Caco-2 (cell line): ENCODE results near the gene CSMD2. TPM values are rescaled to one million over a fixed set of nuclear protein-coding genes. Genes with fewer than 3 reads are reported as not detected.

ENCODE experiments used
- BruUV-seq: library from RNA; stranded (reverse); fragments of 400-500 nt; replicated peaks from 2 replicates; lab custom pipeline; 2021; lab: Mats Ljungman, UMichigan
- CTCF ChIA-PET: fragments of 300-600 bp; sonication (Branson Sonifier 250); formaldehyde crosslinking; loops from one replicate; lab custom pipeline; 2022; ENCODE audit warnings: antibody characterized with exemption; lab: Charles Lee
- POLR2A ChIA-PET: fragments of 300-600 bp; sonication (Branson Sonifier 250); formaldehyde crosslinking; loops from one replicate; lab custom pipeline; 2022; ENCODE audit warnings: antibody characterized with exemption; lab: Charles Lee
- DNase-seq, 2 experiments: peaks; one replicate each; pipeline versions ENCODE4 v3.0.0 to v3.0.0-alpha.2; 2020 to 2022
- H3K27me3 ChIP-seq: replicated peaks from 2 replicates; pipeline ENCODE4 v1.6.0; 2011; ENCODE audit warnings: low read length; ENCODE audit not compliant: control insufficient read depth, insufficient read depth
- H3K36me3 ChIP-seq: 2 replicates; pipeline ENCODE4 v1.5.1; 2011; ENCODE audit warnings: low read length; ENCODE audit not compliant: control insufficient read depth, insufficient read depth
- H3K4me1 ChIP-seq: fragments of 250-450 bp; sonication (Bioruptor Pico); 2 replicates; pipeline ENCODE4 v1.5.1; 2020; ENCODE audit warnings: mild to moderate bottlenecking
- H3K4me3 ChIP-seq: 2 replicates; pipeline ENCODE4 v1.5.1; 2011; ENCODE audit warnings: low read depth, mild to moderate bottlenecking, control low read depth, low read length
- H3K9me3 ChIP-seq: fragments of 250-450 bp; sonication (Bioruptor Pico); 2 replicates; pipeline ENCODE4 v1.5.1; 2020; ENCODE audit warnings: mild to moderate bottlenecking, moderate library complexity
- H3K27ac Mint-ChIP-seq: one replicate; pipeline ENCODE4 v1.8.0; 2022; ENCODE audit warnings: mixed read lengths; ENCODE audit not compliant: unreplicated experiment
- H3K27me3 Mint-ChIP-seq: one replicate; pipeline ENCODE4 v1.8.0; 2022; ENCODE audit warnings: mixed read lengths; ENCODE audit not compliant: insufficient read depth, unreplicated experiment
- H3K36me3 Mint-ChIP-seq: one replicate; pipeline ENCODE4 v1.8.0; 2022; ENCODE audit warnings: mild to moderate bottlenecking, mixed read lengths; ENCODE audit not compliant: insufficient read depth, unreplicated experiment
- H3K4me1 Mint-ChIP-seq: one replicate; pipeline ENCODE4 v1.8.0; 2022; ENCODE audit warnings: low read depth, mixed read lengths; ENCODE audit not compliant: unreplicated experiment
- H3K4me3 Mint-ChIP-seq: one replicate; pipeline ENCODE4 v1.8.0; 2022; ENCODE audit warnings: mild to moderate bottlenecking, moderate library complexity, mixed read lengths; ENCODE audit not compliant: unreplicated experiment
- H3K9me3 Mint-ChIP-seq: one replicate; pipeline ENCODE4 v1.8.0; 2022; ENCODE audit warnings: mixed read lengths; ENCODE audit not compliant: unreplicated experiment
- intact Hi-C: fragments of 100-400 bp; cut with micrococcal nuclease; formaldehyde crosslinking; loops from one replicate; pipeline ENCODE4 v1.10.0; 2022; ENCODE audit not compliant: unreplicated experiment
- total RNA-seq: library from RNA; stranded (reverse); gene quantifications from 2 replicates; pipeline ENCODE4 v1.2.3, GENCODE V29; 2022
- TF ChIP-seq, protein P1 (sequence below), 2 experiments: fragments of 200-600 bp in 1 of 2; IDR thresholded peaks; 1 replicate in 1 of 2; 2 replicates in 1 of 2; pipeline versions ENCODE4 v1.5.1 to v1.8.0; 2011 to 2022; ENCODE audit warnings: antibody characterized with exemption in 1 of 2, control low read depth in 1 of 2, inconsistent platforms in 1 of 2, low read depth in 1 of 2, low read length in 1 of 2, mild to moderate bottlenecking in 1 of 2, moderate library complexity in 1 of 2; ENCODE audit not compliant: insufficient read depth in 1 of 2, severe bottlenecking in 1 of 2, unreplicated experiment in 1 of 2

The CSMD2 gene
- total RNA-seq, 1 experiment from 2014 or later, result not detected

DNA sequence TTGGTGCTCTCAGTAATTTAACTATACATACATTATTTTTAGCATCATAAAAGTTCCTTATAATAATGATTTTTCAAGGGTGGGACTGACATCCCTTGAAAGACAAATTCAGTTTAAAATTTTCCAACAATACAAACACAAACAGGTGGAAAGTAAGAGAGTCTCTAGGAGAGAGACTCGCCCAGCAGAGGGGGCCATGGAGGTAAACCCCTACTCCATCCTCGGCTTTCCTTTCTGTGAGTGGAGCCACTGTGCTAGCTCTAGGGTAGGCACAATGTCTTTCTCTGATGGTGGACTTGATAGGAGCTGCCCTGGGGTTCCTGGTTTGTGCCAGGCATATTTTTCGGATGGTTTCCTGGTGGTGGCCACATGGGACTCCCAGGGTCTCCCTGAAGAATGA, 8.3 kb downstream of the CSMD2 start:
- Histone ChIP-seq H3K4me3 (no peak overlapping the region), H3K36me3 (no peaks in the 10 kb centered on the region), H3K27me3 (no peaks in the 10 kb centered on the region), H3K4me1 (no peaks in the 10 kb centered on the region), H3K9me3 (no peaks in the 10 kb centered on the region)
- peaks cover 27% of the 10 kb centered on the region for H3K27me3 Mint-ChIP-seq
- TF ChIP-seq, protein P1, sequence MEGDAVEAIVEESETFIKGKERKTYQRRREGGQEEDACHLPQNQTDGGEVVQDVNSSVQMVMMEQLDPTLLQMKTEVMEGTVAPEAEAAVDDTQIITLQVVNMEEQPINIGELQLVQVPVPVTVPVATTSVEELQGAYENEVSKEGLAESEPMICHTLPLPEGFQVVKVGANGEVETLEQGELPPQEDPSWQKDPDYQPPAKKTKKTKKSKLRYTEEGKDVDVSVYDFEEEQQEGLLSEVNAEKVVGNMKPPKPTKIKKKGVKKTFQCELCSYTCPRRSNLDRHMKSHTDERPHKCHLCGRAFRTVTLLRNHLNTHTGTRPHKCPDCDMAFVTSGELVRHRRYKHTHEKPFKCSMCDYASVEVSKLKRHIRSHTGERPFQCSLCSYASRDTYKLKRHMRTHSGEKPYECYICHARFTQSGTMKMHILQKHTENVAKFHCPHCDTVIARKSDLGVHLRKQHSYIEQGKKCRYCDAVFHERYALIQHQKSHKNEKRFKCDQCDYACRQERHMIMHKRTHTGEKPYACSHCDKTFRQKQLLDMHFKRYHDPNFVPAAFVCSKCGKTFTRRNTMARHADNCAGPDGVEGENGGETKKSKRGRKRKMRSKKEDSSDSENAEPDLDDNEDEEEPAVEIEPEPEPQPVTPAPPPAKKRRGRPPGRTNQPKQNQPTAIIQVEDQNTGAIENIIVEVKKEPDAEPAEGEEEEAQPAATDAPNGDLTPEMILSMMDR (IDR thresholded peaks at IDR 0.05; ENCODE audit: insufficient read depth in 1 of 2, low read depth in 1 of 2, low read length in 1 of 2, severe bottlenecking in 1 of 2, unreplicated experiment in 1 of 2), result peak in 1 of 2 experiments; percentile 20
- H3K27ac Mint-ChIP-seq, result no peak overlapping the region
- intact Hi-C loops, result no loop called here
- no peaks in the 10 kb centered on the region for H3K4me1 Mint-ChIP-seq
- H3K9me3 Mint-ChIP-seq, result no peaks in the 10 kb centered on the region
- DNase-seq, result no peak
- ChIA-PET POLR2A (no interaction called here), CTCF (no interaction called here)
- H3K4me3 Mint-ChIP-seq, result no peak overlapping the region
- no peaks in the 10 kb centered on the region for H3K36me3 Mint-ChIP-seq
- no TSS peak for BruUV-seq

DNA sequence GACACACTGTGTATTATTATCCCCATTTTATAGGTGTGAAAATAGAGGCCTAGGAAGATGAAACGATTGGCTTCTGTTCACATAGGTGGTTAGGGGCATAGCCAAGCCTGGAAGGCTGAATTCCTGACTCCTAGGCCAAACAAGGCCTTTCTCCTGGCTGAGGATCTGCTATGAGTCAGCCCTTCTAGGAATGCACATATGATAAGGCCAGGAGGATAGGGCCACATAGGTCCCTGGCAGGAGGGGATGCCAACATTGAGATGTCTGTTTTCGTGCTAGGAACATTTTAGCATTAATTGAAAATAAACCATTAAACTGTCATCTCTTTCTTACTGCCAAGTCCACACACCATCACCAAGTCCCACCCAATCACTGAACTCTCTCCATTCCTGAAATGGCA, 9.2 kb downstream of the CSMD2 start:
- H3K4me3 ChIP-seq, result no peak overlapping the region
- no peaks in the 10 kb centered on the region for H3K9me3 ChIP-seq
- Mint-ChIP-seq H3K27me3 (peaks cover 22% of the 10 kb centered on the region), H3K36me3 (no peaks in the 10 kb centered on the region), H3K27ac (no peak overlapping the region), H3K9me3 (no peaks in the 10 kb centered on the region), H3K4me1 (no peaks in the 10 kb centered on the region), H3K4me3 (no peak overlapping the region)
- no peaks in the 10 kb centered on the region for H3K36me3 ChIP-seq
- CTCF ChIA-PET, result no interaction called here
- POLR2A ChIA-PET, result no interaction called here
- BruUV-seq, result no TSS peak
- H3K4me1 ChIP-seq, result no peaks in the 10 kb centered on the region
- intact Hi-C loops, result no loop called here
- no peak for DNase-seq
- TF ChIP-seq, protein P1 (IDR thresholded peaks at IDR 0.05; ENCODE audit: insufficient read depth in 1 of 2, low read depth in 1 of 2, low read length in 1 of 2, severe bottlenecking in 1 of 2, unreplicated experiment in 1 of 2), result no peak
- H3K27me3 ChIP-seq, result no peaks in the 10 kb centered on the region

DNA sequence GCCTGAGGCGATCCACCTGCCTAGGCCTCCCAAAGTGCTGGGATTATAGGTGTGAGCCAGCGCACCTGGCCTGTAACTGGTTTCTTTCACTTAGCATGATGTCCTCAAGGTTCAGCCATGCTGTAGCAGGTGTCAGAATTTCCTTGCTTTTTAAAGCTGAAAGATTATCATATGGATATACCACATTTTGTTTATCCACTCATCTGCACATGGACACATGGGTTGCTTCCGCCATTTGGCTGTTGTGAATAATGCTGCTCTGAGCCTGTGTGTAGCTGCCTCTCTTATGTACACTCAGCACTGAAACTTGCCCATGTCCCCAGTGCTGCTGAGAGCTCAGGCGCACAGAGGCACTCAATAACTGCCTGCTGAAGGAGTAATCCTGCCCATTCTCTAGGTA, 11.8 kb downstream of the CSMD2 start:
- ChIA-PET POLR2A (no interaction called here), CTCF (no interaction called here)
- TF ChIP-seq, protein P1 (IDR thresholded peaks at IDR 0.05; ENCODE audit: insufficient read depth in 1 of 2, low read depth in 1 of 2, low read length in 1 of 2, severe bottlenecking in 1 of 2, unreplicated experiment in 1 of 2), result no peak
- Mint-ChIP-seq H3K4me1 (no peaks in the 10 kb centered on the region), H3K4me3 (no peak overlapping the region), H3K9me3 (no peaks in the 10 kb centered on the region), H3K27ac (no peak overlapping the region), H3K27me3 (peaks cover 21% of the 10 kb centered on the region), H3K36me3 (no peaks in the 10 kb centered on the region)
- Histone ChIP-seq H3K36me3 (no peaks in the 10 kb centered on the region), H3K27me3 (no peaks in the 10 kb centered on the region), H3K4me1 (no peaks in the 10 kb centered on the region), H3K4me3 (no peak overlapping the region), H3K9me3 (no peaks in the 10 kb centered on the region)
- no TSS peak for BruUV-seq
- no peak for DNase-seq
- intact Hi-C loops, result no loop called here
